ENCODE data around the gene AICDA.

Gene AICDA

GRCh38 chr12:8553088-8553627 lies 59.5 kb downstream of the AICDA start:
- no peak for DNase-seq
